ENCODE results near the gene IL7R. TPM values are rescaled to one million over a fixed set of nuclear protein-coding genes. Genes with fewer than 3 reads are reported as not detected.

The IL7R gene
- total RNA-seq, 1 experiment from 2014 or later: 0.98 TPM

GRCh38 chr5:35859101-35859661 is 2.5 kb downstream of the IL7R start (continued):
- TF ChIP-seq RAD21 (IDR thresholded peaks at IDR 0.05; ENCODE audit: low read depth) (no peak), EGR1 (IDR thresholded peaks at IDR 0.05; ENCODE audit: low read depth) (no peak)

GRCh38 chr5:35860686-35861085 is 4.0 kb downstream of the IL7R start:
- Histone ChIP-seq H2AFZ (ENCODE audit: low read depth, low read length, poor library complexity, severe bottlenecking) (no peak overlapping the region), H3K9me2 (ENCODE audit: insufficient read depth) (no peaks in the 10 kb centered on the region), H3K27me3 (ENCODE audit: insufficient read depth, low read length) (no peaks in the 10 kb centered on the region), H3K27ac (ENCODE audit: low read depth, low read length) (no peak overlapping the region), H3K4me2 (ENCODE audit: low read length) (no peak overlapping the region), H3K36me3 (ENCODE audit: control insufficient read depth in 1 of 2, insufficient read depth in 2 of 2, low read length in 2 of 2) (no peaks in the 10 kb centered on the region), H4K20me1 (ENCODE audit: insufficient read depth) (no peaks in the 10 kb centered on the region), H3K4me3 (replicated peaks in 1 of 2; ENCODE audit: low read depth in 1 of 2, low read length in 2 of 2) (no peak overlapping the region), H3K4me1 (ENCODE audit: control insufficient read depth in 1 of 2, insufficient read depth in 2 of 2, low read length in 2 of 2) (peaks cover 0 to 17% of the 10 kb centered on the region in 2 experiments; a peak in 2 of 4 replicates), H3K79me2 (ENCODE audit: insufficient read depth, low read length) (no peaks in the 10 kb centered on the region), H3K9ac (ENCODE audit: low read length) (no peak overlapping the region), H3K9me3 (ENCODE audit: control insufficient read depth in 1 of 2, insufficient read depth in 1 of 2, low read depth in 1 of 2, low read length in 2 of 2) (no peaks in the 10 kb centered on the region)
- ChIA-PET RAD21 (ENCODE audit: low non-redundant PET in 1 of 2, low total read pairs in 2 of 2, uncharacterized antibody in 2 of 2, unreplicated experiment in 2 of 2) (no interaction called here), POLR2A (no interaction called here), CTCF (no interaction called here)
- ATAC-seq (no peak), DNase-seq (ENCODE audit: low read depth, low spot score) (no peak)
- intact Hi-C loops (cut with micrococcal nuclease): no loop called here
- TF ChIP-seq, protein P1, sequence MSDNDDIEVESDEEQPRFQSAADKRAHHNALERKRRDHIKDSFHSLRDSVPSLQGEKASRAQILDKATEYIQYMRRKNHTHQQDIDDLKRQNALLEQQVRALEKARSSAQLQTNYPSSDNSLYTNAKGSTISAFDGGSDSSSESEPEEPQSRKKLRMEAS (IDR thresholded peaks at IDR 0.05): no peak
- TF ChIP-seq EZH2 (IDR thresholded peaks at IDR 0.05): no peak
- no peak for TF ChIP-seq FOSL1 (IDR thresholded peaks at IDR 0.05; ENCODE audit: low read depth)
- no peak for TF ChIP-seq CEBPB (IDR thresholded peaks at IDR 0.05; ENCODE audit: low read depth)
- no TSS peak for BruUV-seq (replicated peaks)

- H3K9me2 ChIP-seq (ENCODE audit: insufficient read depth): no peaks in the 10 kb centered on the region
- no peak overlapping the region for H2AFZ ChIP-seq (ENCODE audit: low read depth, low read length, poor library complexity, severe bottlenecking)
- no peak overlapping the region for H3K4me3 ChIP-seq (replicated peaks in 1 of 2; ENCODE audit: low read depth in 1 of 2, low read length in 2 of 2)
- BruUV-seq (replicated peaks): no TSS peak
- no peak overlapping the region for H3K9ac ChIP-seq (ENCODE audit: low read length)
- no peaks in the 10 kb centered on the region for H3K36me3 ChIP-seq (ENCODE audit: control insufficient read depth in 1 of 2, insufficient read depth in 2 of 2, low read length in 2 of 2)
- ChIA-PET POLR2A (no interaction called here), RAD21 (ENCODE audit: low non-redundant PET in 1 of 2, low total read pairs in 2 of 2, uncharacterized antibody in 2 of 2, unreplicated experiment in 2 of 2) (no interaction called here), CTCF (no interaction called here)
- no peaks in the 10 kb centered on the region for H3K27me3 ChIP-seq (ENCODE audit: insufficient read depth, low read length)
- H3K4me1 ChIP-seq (ENCODE audit: control insufficient read depth in 1 of 2, insufficient read depth in 2 of 2, low read length in 2 of 2): peaks cover 0 to 14% of the 10 kb centered on the region in 2 experiments; a peak in 2 of 4 replicates
- H4K20me1 ChIP-seq (ENCODE audit: insufficient read depth): no peaks in the 10 kb centered on the region
- no peak for ATAC-seq
- no peak overlapping the region for H3K27ac ChIP-seq (ENCODE audit: low read depth, low read length)
- no peaks in the 10 kb centered on the region for H3K9me3 ChIP-seq (ENCODE audit: control insufficient read depth in 1 of 2, insufficient read depth in 1 of 2, low read depth in 1 of 2, low read length in 2 of 2)
- H3K4me2 ChIP-seq (ENCODE audit: low read length): no peak overlapping the region
- DNase-seq (ENCODE audit: low read depth, low spot score): no peak
- intact Hi-C loops (cut with micrococcal nuclease): no loop called here
- no peaks in the 10 kb centered on the region for H3K79me2 ChIP-seq (ENCODE audit: insufficient read depth, low read length)
- TF ChIP-seq FOSL1 (IDR thresholded peaks at IDR 0.05; ENCODE audit: low read depth): no peak
- TF ChIP-seq JUND (IDR thresholded peaks at IDR 0.05): no peak
- no peak for TF ChIP-seq POLR2AphosphoS5 (IDR thresholded peaks at IDR 0.05; ENCODE audit: low read depth, low read length)
- no peak for TF ChIP-seq TCF7L2 (IDR thresholded peaks at IDR 0.05; ENCODE audit: borderline replicate concordance, extremely low read depth, insufficient read depth, insufficient read length)
- TF ChIP-seq CEBPB (IDR thresholded peaks at IDR 0.05; ENCODE audit: low read depth): no peak
- no peak for TF ChIP-seq ZFX (IDR thresholded peaks at IDR 0.05)
- no peak for TF ChIP-seq RAD21 (IDR thresholded peaks at IDR 0.05; ENCODE audit: low read depth)
- TF ChIP-seq REST (IDR thresholded peaks at IDR 0.05; ENCODE audit: low read depth): no peak
- TF ChIP-seq, protein P2, sequence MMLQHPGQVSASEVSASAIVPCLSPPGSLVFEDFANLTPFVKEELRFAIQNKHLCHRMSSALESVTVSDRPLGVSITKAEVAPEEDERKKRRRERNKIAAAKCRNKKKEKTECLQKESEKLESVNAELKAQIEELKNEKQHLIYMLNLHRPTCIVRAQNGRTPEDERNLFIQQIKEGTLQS (IDR thresholded peaks at IDR 0.05): no peak
- TF ChIP-seq CTCF (IDR thresholded peaks at IDR 0.05 in 2 of 3, conservative IDR thresholded peaks at IDR 0.05 in 1 of 3; ENCODE audit: borderline replicate concordance in 1 of 3, insufficient read depth in 1 of 3, low read depth in 2 of 3, low read length in 2 of 3): no peak
- no peak for TF ChIP-seq EZH2 (IDR thresholded peaks at IDR 0.05)
- no peak for TF ChIP-seq CBX3 (IDR thresholded peaks at IDR 0.05; ENCODE audit: low read depth)
These were observed 5.0 kb downstream of the IL7R start for GRCh38 chr5:35861718-35862117.

Measured in HCT116 (cell line).